ENCODE measurements around the gene FAM217A. TPM values are rescaled to one million over a fixed set of nuclear protein-coding genes. Genes with fewer than 3 reads are reported as not detected.

The FAM217A gene
- total RNA-seq, 1 donor from 2014 or later: not detected

DNA sequence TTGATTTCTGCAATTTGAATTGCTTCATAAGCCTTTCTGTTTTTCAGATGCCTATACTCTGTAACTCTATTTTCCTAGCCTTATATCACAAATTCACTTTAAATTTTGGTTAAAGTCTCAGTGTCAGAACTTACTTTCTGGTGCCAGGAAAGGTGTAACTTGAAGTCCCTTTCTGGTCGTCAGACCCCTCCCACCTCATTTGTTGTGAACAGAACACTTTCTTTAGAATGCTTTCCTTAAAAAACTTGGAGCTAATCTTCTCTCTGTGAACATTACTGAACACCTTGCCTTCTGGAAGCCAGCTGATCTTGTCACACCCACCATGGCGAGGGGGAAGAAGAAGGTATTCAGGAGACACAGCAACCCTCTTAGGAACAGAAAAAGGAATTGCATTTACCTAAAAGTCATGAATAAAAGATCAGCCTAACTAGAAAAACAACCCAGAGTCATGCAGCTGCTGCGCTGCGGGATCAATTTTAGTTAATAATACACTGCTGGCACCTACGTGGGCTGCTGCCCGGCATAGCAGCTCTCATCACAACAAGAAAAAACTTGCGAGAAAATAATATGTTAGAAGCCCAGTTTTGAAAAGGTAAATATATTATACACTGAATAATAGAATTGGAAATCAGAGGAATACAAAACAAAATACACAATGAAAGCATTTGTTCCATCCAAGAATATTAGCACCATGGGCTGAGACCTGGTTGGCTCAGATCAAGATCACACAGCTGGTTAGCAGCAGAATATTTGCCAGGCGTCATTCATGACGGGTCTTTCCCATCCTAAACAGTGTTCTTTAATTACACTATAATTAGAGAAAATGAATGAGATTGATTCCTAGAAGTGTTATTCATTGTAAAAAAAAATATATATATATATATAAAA lies 5.8 kb upstream of the FAM217A start:
- TF ChIP-seq, protein P1, sequence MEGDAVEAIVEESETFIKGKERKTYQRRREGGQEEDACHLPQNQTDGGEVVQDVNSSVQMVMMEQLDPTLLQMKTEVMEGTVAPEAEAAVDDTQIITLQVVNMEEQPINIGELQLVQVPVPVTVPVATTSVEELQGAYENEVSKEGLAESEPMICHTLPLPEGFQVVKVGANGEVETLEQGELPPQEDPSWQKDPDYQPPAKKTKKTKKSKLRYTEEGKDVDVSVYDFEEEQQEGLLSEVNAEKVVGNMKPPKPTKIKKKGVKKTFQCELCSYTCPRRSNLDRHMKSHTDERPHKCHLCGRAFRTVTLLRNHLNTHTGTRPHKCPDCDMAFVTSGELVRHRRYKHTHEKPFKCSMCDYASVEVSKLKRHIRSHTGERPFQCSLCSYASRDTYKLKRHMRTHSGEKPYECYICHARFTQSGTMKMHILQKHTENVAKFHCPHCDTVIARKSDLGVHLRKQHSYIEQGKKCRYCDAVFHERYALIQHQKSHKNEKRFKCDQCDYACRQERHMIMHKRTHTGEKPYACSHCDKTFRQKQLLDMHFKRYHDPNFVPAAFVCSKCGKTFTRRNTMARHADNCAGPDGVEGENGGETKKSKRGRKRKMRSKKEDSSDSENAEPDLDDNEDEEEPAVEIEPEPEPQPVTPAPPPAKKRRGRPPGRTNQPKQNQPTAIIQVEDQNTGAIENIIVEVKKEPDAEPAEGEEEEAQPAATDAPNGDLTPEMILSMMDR (IDR thresholded peaks at IDR 0.05): no peak
- Mint-ChIP-seq H3K4me1 (ENCODE audit: low read depth) (peaks cover 6% of the 10 kb centered on the region), H3K9me3 (ENCODE audit: low read depth) (no peaks in the 10 kb centered on the region), H3K4me3 (ENCODE audit: unreplicated experiment) (no peak overlapping the region), H3K27ac (ENCODE audit: unreplicated experiment) (no peak overlapping the region), H3K27me3 (ENCODE audit: low read depth) (no peaks in the 10 kb centered on the region), H3K36me3 (ENCODE audit: low read depth) (no peaks in the 10 kb centered on the region)
- no peak for DNase-seq (ENCODE audit: low spot score)

DNA sequence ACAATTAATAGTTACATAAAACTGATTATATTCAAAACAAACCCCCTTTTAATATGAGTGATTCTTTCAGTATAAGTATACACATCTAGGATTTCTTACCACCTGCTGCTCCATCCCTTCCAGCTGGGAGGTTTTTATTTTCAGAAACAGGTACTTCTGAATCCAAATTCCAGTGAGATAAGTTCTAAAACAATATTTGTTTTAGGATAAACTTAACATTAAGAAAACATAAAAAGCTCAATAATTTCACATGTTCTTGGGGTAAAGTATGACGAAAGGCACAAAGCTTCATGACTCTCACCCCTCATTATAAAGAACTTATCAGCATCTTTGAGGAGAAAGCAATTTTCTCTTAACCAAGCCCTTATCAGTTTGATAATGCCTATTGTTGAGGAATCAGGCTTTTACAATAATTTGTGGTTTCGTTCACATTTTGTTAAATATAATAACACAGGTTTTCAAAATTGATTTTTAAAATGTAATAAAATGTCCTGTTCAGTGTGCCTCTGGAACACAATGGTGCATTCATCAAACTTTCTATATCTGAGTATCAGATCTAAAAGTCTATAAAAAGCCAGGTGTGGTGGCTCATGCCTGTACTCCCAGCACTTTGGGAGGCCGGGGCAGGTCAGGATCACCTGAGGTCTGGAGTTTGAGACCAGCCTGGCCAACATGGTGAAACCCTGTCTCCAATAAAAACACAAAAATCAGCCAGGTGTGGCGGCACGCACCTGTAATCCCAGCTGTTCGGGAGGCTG lies 4.3 kb downstream of the FAM217A start:
- Mint-ChIP-seq H3K27me3 (ENCODE audit: low read depth) (no peaks in the 10 kb centered on the region), H3K9me3 (ENCODE audit: low read depth) (no peaks in the 10 kb centered on the region), H3K4me3 (ENCODE audit: unreplicated experiment) (no peak overlapping the region), H3K27ac (ENCODE audit: unreplicated experiment) (no peak overlapping the region), H3K4me1 (ENCODE audit: low read depth) (no peaks in the 10 kb centered on the region), H3K36me3 (ENCODE audit: low read depth) (no peaks in the 10 kb centered on the region)
- TF ChIP-seq, protein P1 (IDR thresholded peaks at IDR 0.05): no peak
- no peak for DNase-seq (ENCODE audit: low spot score)

DNA sequence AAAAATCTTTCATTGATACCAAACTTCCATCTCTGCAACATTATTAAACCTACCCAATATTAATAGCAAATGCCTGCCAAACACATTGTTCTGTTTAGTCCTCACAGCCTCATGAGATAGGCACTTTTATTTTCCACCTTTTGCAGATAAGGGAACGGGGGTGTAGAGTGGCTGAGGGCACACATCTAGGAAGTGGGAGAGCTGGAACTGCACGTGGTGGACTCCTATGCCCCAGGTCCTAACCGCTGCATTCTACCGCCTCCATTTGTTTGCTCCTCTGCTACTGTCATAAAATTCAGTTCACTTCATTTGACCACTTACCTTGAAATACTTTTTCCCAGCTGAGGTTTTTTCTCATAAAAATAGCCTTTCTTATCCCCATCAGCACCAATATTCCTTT lies 7.6 kb downstream of the FAM217A start:
- Mint-ChIP-seq H3K27me3 (ENCODE audit: low read depth) (no peaks in the 10 kb centered on the region), H3K4me3 (ENCODE audit: unreplicated experiment) (no peak overlapping the region), H3K4me1 (ENCODE audit: low read depth) (no peaks in the 10 kb centered on the region), H3K9me3 (ENCODE audit: low read depth) (no peaks in the 10 kb centered on the region), H3K27ac (ENCODE audit: unreplicated experiment) (no peak overlapping the region), H3K36me3 (ENCODE audit: low read depth) (no peaks in the 10 kb centered on the region)
- DNase-seq (ENCODE audit: low spot score): no peak
- TF ChIP-seq, protein P1 (IDR thresholded peaks at IDR 0.05): no peak

DNA sequence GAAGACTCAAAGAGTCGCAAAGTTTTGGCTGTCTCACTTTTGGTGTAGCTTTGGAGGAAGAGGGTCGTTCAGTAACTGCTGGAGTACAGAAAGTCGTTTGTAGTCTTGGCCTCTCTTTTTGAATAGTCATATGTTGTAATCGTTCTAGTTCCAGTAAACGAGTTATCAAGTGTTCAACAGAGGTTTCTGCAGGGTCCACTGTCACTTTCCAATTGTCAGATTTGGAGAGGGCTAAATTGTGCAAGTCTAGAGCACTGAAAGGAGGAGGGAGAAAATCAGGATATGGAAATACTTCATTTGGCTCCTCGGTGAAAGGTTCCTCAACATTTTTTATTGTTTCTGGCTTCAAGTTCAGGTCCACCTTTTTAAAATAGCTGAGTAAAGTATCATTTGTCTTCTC lies 9.7 kb downstream of the FAM217A start:
- TF ChIP-seq, protein P1 (IDR thresholded peaks at IDR 0.05): no peak
- Mint-ChIP-seq H3K4me3 (ENCODE audit: unreplicated experiment) (no peak overlapping the region), H3K27ac (ENCODE audit: unreplicated experiment) (no peak overlapping the region), H3K4me1 (ENCODE audit: low read depth) (no peaks in the 10 kb centered on the region), H3K36me3 (ENCODE audit: low read depth) (peaks cover 14% of the 10 kb centered on the region), H3K9me3 (ENCODE audit: low read depth) (no peaks in the 10 kb centered on the region), H3K27me3 (ENCODE audit: low read depth) (no peaks in the 10 kb centered on the region)
- DNase-seq (ENCODE audit: low spot score): no peak

DNA sequence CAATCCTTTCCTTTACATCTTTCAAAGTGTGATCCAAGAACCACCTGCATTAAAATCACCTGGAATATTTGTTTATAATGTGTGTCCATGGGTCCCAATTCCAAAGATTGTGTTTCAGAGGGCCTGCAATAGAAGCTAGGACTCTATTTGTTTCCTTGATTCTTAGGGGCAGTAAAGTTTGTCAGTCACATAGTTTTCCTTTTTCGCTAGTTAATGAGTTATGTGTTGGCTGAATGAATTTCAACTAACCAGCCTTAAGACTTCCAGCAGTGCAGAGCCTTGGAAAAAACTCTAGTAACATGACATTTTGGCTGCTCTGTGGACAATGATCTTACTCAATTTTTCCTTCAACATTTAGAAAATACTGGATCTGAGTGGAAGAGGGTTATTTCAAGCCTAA lies 11.3 kb downstream of the FAM217A start:
- Mint-ChIP-seq H3K27me3 (ENCODE audit: low read depth) (no peaks in the 10 kb centered on the region), H3K4me3 (ENCODE audit: unreplicated experiment) (no peak overlapping the region), H3K36me3 (ENCODE audit: low read depth) (peaks cover 20% of the 10 kb centered on the region), H3K9me3 (ENCODE audit: low read depth) (no peaks in the 10 kb centered on the region), H3K4me1 (ENCODE audit: low read depth) (no peaks in the 10 kb centered on the region), H3K27ac (ENCODE audit: unreplicated experiment) (peak overlapping the region; percentile 2)
- DNase-seq (ENCODE audit: low spot score): no peak
- TF ChIP-seq, protein P1 (IDR thresholded peaks at IDR 0.05): no peak
